GM18861 (cell line): ENCODE results near the gene GDI1.

Experiments used
- ATAC-seq: cut with Tn5 transposase; IDR thresholded peaks from one replicate; pipeline ENCODE4 v1.9.1; 2021; ENCODE audit not compliant: unreplicated experiment

Gene GDI1

GRCh38 chrX:154436374-154436982 is 476 bp upstream of the GDI1 start:
- no peak for ATAC-seq

- no peak for ATAC-seq
These were observed 1.3 kb downstream of the GDI1 start for GRCh38 chrX:154437971-154438893.

- no peak for ATAC-seq
These were observed 2.9 kb downstream of the GDI1 start for GRCh38 chrX:154439841-154440240.

GRCh38 chrX:154440623-154441357 is 3.8 kb downstream of the GDI1 start:
- no peak for ATAC-seq

- no peak for ATAC-seq
These were observed 4.6 kb downstream of the GDI1 start for GRCh38 chrX:154441564-154441963.

- no peak for ATAC-seq
These were observed 5.2 kb downstream of the GDI1 start for GRCh38 chrX:154441984-154442707.

GRCh38 chrX:154443479-154443910 is 6.5 kb downstream of the GDI1 start:
- no peak for ATAC-seq

- ATAC-seq = peak; percentile 71
These were observed 7.2 kb downstream of the GDI1 start, which contains the start of gene FAM50A for GRCh38 chrX:154443992-154444754. Gene FAM50A, plus strand, starts transcription at chrX:154444141. Its CDS starts 95 bp downstream, at chrX:154444236.

- no peak for ATAC-seq
These were observed 7.8 kb downstream of the GDI1 start for GRCh38 chrX:154444755-154445246.

GRCh38 chrX:154445776-154446175 is 8.8 kb downstream of the GDI1 start:
- ATAC-seq = no peak

GRCh38 chrX:154446430-154446829 is 9.5 kb downstream of the GDI1 start:
- ATAC-seq = no peak

- ATAC-seq = no peak
These were observed 11.5 kb downstream of the GDI1 start for GRCh38 chrX:154448484-154448883.

GRCh38 chrX:154449618-154450017 is 12.7 kb downstream of the GDI1 start:
- no peak for ATAC-seq

GRCh38 chrX:154450312-154450711 is 13.4 kb downstream of the GDI1 start:
- ATAC-seq = no peak

- no peak for ATAC-seq
These were observed 15.9 kb downstream of the GDI1 start for GRCh38 chrX:154452823-154453222.

- ATAC-seq = peak; percentile 33
These were observed 20.6 kb downstream of the GDI1 start for GRCh38 chrX:154457491-154458115.

- ATAC-seq = peak; percentile 39
These were observed 21.4 kb downstream of the GDI1 start, which contains the start of gene PLXNA3 for GRCh38 chrX:154458116-154458953. Gene PLXNA3, plus strand, starts transcription at chrX:154458281. Its CDS starts 1,903 bp downstream, at chrX:154460184.
